ENCODE measurements around the gene BRSK1.

BRSK1 gene

GRCh38 chr19:55283548-55284377 lies at the start of gene BRSK1:
TSS of gene BRSK1 (plus strand) at chr19:55283997. CDS start at chr19:55284443, 446 bp downstream.
- peak; percentile 77 for DNase-seq (ENCODE audit: low spot score)

GRCh38 chr19:55238030-55238429 lies 45.8 kb upstream of the BRSK1 start:
- DNase-seq (ENCODE audit: low spot score), result no peak

- DNase-seq (ENCODE audit: low spot score), result no peak
Observed at GRCh38 chr19:55239004-55239403, 44.8 kb upstream of the BRSK1 start.

- no peak for DNase-seq (ENCODE audit: low spot score)
Observed at GRCh38 chr19:55240713-55241020, 43.1 kb upstream of the BRSK1 start.

GRCh38 chr19:55241143-55241934 lies 42.5 kb upstream of the BRSK1 start:
- DNase-seq (ENCODE audit: low spot score), result no peak

GRCh38 chr19:55241935-55242464 lies 41.8 kb upstream of the BRSK1 start:
- no peak for DNase-seq (ENCODE audit: low spot score)

GRCh38 chr19:55242517-55242916 lies 41.3 kb upstream of the BRSK1 start:
- no peak for DNase-seq (ENCODE audit: low spot score)

- DNase-seq (ENCODE audit: low spot score), result no peak
Observed at GRCh38 chr19:55244004-55244680, 39.7 kb upstream of the BRSK1 start.

- no peak for DNase-seq (ENCODE audit: low spot score)
Observed at GRCh38 chr19:55245236-55245904, 38.4 kb upstream of the BRSK1 start.

- DNase-seq (ENCODE audit: low spot score), result no peak
Observed at GRCh38 chr19:55246462-55247451, 37.0 kb upstream of the BRSK1 start.

- no peak for DNase-seq (ENCODE audit: low spot score)
Observed at GRCh38 chr19:55247621-55248099, 36.1 kb upstream of the BRSK1 start.

- no peak for DNase-seq (ENCODE audit: low spot score)
Observed at GRCh38 chr19:55248166-55248675, 35.6 kb upstream of the BRSK1 start.

- no peak for DNase-seq (ENCODE audit: low spot score)
Observed at GRCh38 chr19:55248704-55249103, 35.1 kb upstream of the BRSK1 start.

GRCh38 chr19:55249841-55250240 lies 34.0 kb upstream of the BRSK1 start:
- DNase-seq (ENCODE audit: low spot score), result no peak

- DNase-seq (ENCODE audit: low spot score), result no peak
Observed at GRCh38 chr19:55250262-55251036, 33.3 kb upstream of the BRSK1 start.

- DNase-seq (ENCODE audit: low spot score), result no peak
Observed at GRCh38 chr19:55251341-55252081, 32.3 kb upstream of the BRSK1 start.

- no peak for DNase-seq (ENCODE audit: low spot score)
Observed at GRCh38 chr19:55252760-55253663, 30.8 kb upstream of the BRSK1 start.

Data from RKO (cell line).